ENCODE measurements around the gene BMAL1. TPM values are rescaled to one million over a fixed set of nuclear protein-coding genes. Genes with fewer than 3 reads are reported as not detected.

Gene BMAL1
- total and polyA plus RNA-seq, 2 of the 8 experiments (the other 6 are each of a cell fraction or from before 2014, with no cell fraction given), result 6.8 to 6.9 TPM

DNA sequence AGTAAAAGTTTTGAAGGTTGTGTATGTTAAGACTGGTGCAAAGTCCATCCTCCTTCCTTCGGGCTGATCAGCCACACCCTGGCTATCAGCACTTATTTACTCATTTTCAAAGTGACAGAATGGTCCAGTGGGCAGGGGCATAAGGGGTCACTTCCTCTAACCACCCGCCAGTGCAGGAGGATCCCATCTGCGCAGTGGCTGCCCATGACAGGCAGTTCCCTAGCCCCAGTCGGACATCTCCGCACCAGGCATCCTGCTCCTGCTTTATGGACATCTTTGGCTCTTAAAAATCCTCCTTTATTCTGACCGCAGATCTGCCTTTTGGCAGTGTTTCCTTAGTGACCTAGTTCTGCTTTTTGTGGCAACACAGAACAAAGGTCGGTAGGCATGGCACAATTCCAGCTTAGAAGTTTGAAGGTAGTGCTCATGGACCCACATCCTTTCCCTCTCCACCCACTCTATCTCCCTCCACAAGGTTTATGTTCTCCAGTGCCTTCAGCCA is 55.9 kb downstream of the BMAL1 start:
- Histone ChIP-seq H3K4me3 (ENCODE audit: extremely low read depth in 1 of 4, insufficient read depth in 2 of 4, low read depth in 3 of 4, low read length in 4 of 4) (no peak overlapping the region), H2BK120ac (replicated peaks; ENCODE audit: low read depth, low read length) (no peak overlapping the region), H2BK12ac (ENCODE audit: low read depth, low read length) (no peak overlapping the region), H2AFZ (ENCODE audit: low read length) (no peak overlapping the region), H3K79me2 (ENCODE audit: control insufficient read depth in 1 of 2, insufficient read depth in 2 of 2, low read length in 2 of 2) (no peaks in the 10 kb centered on the region), H3K4ac (replicated peaks; ENCODE audit: insufficient read length, low read depth, low read length) (no peak overlapping the region), H3K4me1 (replicated peaks in 1 of 4; ENCODE audit: control insufficient read depth in 3 of 4, insufficient read depth in 4 of 4, low read length in 3 of 4) (0 out of 7 replicates have a peak, but pooled peaks cover 0 to under 1% (median 0%) of the 10 kb centered on the region in 4 experiments), H3K9ac (replicated peaks in 1 of 4; ENCODE audit: extremely low read depth in 1 of 4, low read depth in 3 of 4, low read length in 3 of 4) (no peak overlapping the region), H4K91ac (replicated peaks; ENCODE audit: insufficient read length, low read length) (no peak overlapping the region), H2BK15ac (ENCODE audit: low read length) (no peak overlapping the region), H3K9me3 (ENCODE audit: insufficient read depth in 2 of 2, low read depth in 1 of 2, low read length in 1 of 2) (no peaks in the 10 kb centered on the region), H4K20me1 (replicated peaks in 1 of 2; ENCODE audit: control insufficient read depth in 1 of 2, insufficient read depth in 2 of 2, low read length in 2 of 2) (peaks cover 0 to 2% of the 10 kb centered on the region in 2 experiments), H2BK20ac (ENCODE audit: low read length) (no peak overlapping the region), H4K8ac (ENCODE audit: extremely low read depth, insufficient read depth, low read length) (peak overlapping the region; percentile 31; the same call in 1 of the 2 replicates), H3K56ac (replicated peaks; ENCODE audit: insufficient read length, low read depth, low read length) (peak overlapping the region; percentile 3), H3K27me3 (replicated peaks in 1 of 4; ENCODE audit: control insufficient read depth in 3 of 4, extremely low read depth in 1 of 4, insufficient read depth in 3 of 4, low read length in 3 of 4) (no peaks in the 10 kb centered on the region), H2BK5ac (ENCODE audit: low read depth, low read length) (no peak overlapping the region), H3K79me1 (ENCODE audit: low read depth, low read length) (no peaks in the 10 kb centered on the region; the same call in 1 of the 2 replicates), H3K23ac (ENCODE audit: insufficient read length) (no peak overlapping the region), H3K18ac (ENCODE audit: extremely low read depth, low read length) (no peak overlapping the region), H3K14ac (ENCODE audit: insufficient read length) (no peak overlapping the region), H4K5ac (ENCODE audit: insufficient read length, low read depth, low read length) (no peak overlapping the region), H2AK5ac (ENCODE audit: low read depth, low read length) (no peak overlapping the region), H3K27ac (ENCODE audit: low read depth, low read length) (no peak overlapping the region), H3K36me3 (ENCODE audit: control insufficient read depth in 2 of 4, insufficient read depth in 4 of 4, low read length in 3 of 4) (no peaks in the 10 kb centered on the region), H3K23me2 (ENCODE audit: low read depth, low read length) (no peaks in the 10 kb centered on the region), H3K4me2 (ENCODE audit: insufficient read depth in 1 of 2, low read depth in 2 of 2, low read length in 2 of 2) (no peak overlapping the region)
- no peak for DNase-seq (ENCODE audit: low read depth in 1 of 2, low spot score in 2 of 2)
- TF ChIP-seq, protein P1, sequence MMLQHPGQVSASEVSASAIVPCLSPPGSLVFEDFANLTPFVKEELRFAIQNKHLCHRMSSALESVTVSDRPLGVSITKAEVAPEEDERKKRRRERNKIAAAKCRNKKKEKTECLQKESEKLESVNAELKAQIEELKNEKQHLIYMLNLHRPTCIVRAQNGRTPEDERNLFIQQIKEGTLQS (IDR thresholded peaks at IDR 0.05; ENCODE audit: insufficient read depth, low read depth, low read length), result no peak
- TF ChIP-seq RBBP5 (IDR thresholded peaks at IDR 0.05; ENCODE audit: borderline replicate concordance, low read depth, low read length) (no peak), CREB1 (IDR thresholded peaks at IDR 0.05) (no peak), NRF1 (IDR thresholded peaks at IDR 0.05; ENCODE audit: low read depth, low read length) (no peak), SIN3A (conservative IDR thresholded peaks at IDR 0.05 in 1 of 2, IDR thresholded peaks at IDR 0.05 in 1 of 2; ENCODE audit: low read depth in 1 of 2, low read length in 2 of 2) (no peak), SIRT6 (IDR thresholded peaks at IDR 0.05; ENCODE audit: low read length) (no peak), CEBPB (IDR thresholded peaks at IDR 0.05; ENCODE audit: low read depth, low read length) (no peak)
- TF ChIP-seq, protein P2, sequence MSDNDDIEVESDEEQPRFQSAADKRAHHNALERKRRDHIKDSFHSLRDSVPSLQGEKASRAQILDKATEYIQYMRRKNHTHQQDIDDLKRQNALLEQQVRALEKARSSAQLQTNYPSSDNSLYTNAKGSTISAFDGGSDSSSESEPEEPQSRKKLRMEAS (IDR thresholded peaks at IDR 0.05), result no peak
- TF ChIP-seq, protein P3, sequence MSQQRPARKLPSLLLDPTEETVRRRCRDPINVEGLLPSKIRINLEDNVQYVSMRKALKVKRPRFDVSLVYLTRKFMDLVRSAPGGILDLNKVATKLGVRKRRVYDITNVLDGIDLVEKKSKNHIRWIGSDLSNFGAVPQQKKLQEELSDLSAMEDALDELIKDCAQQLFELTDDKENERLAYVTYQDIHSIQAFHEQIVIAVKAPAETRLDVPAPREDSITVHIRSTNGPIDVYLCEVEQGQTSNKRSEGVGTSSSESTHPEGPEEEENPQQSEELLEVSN (IDR thresholded peaks at IDR 0.05), result no peak
- TF ChIP-seq, protein P4, sequence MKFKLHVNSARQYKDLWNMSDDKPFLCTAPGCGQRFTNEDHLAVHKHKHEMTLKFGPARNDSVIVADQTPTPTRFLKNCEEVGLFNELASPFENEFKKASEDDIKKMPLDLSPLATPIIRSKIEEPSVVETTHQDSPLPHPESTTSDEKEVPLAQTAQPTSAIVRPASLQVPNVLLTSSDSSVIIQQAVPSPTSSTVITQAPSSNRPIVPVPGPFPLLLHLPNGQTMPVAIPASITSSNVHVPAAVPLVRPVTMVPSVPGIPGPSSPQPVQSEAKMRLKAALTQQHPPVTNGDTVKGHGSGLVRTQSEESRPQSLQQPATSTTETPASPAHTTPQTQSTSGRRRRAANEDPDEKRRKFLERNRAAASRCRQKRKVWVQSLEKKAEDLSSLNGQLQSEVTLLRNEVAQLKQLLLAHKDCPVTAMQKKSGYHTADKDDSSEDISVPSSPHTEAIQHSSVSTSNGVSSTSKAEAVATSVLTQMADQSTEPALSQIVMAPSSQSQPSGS (IDR thresholded peaks at IDR 0.05; ENCODE audit: low read length), result no peak
- CTCF ChIA-PET (ENCODE audit: partially characterized antibody), result interaction anchor here (1.2 to 5.9 kb wide), 8 partner anchors 12 to 340 kb away, joined by 3 to 66 read pairs (median 28); no protein-coding TSS in a partner anchor
- POLR2A ChIA-PET (ENCODE audit: partially characterized antibody), result interaction anchor here (1.4 kb wide), 1 partner anchor 9 kb away, joined by 3 read pairs; no protein-coding TSS in a partner anchor
- no peak for FAIRE-seq
- WGBS, 2 experiments (ENCODE audit: extremely low coverage in 1 of 2, insufficient coverage in 1 of 2, insufficient read length in 1 of 2, insufficient replicate concordance in 2 of 2, low coverage in 1 of 2, low lambda C conversion rate in 2 of 2, missing lambda C conversion rate in 1 of 2), result 91% methylated on average over 7 of the region's 7 CpGs; no CpG with 5 or more reads in 1 of the 2 experiments

Measured in H1 (cell line).